AG09319 (cell line): ENCODE measurements around the gene IRF1.

Experiments
- DNase-seq: peaks from one replicate; pipeline ENCODE4 v3.0.0-alpha.2; 2010; ENCODE audit warnings: low read depth; ENCODE audit errors: extremely low read depth
- CTCF ChIP-seq: IDR thresholded peaks from 2 replicates; pipeline ENCODE4 v1.5.1; 2011; ENCODE audit warnings: low read depth, mild to moderate bottlenecking, inconsistent platforms, low read length, moderate library complexity

The IRF1 gene

GRCh38 chr5:132447196-132447595 is 43.4 kb downstream of the IRF1 start:
- no peak for TF ChIP-seq CTCF
- DNase-seq, result no peak

GRCh38 chr5:132446621-132447020 is 44.0 kb downstream of the IRF1 start:
- no peak for TF ChIP-seq CTCF

GRCh38 chr5:132445930-132446329 is 44.6 kb downstream of the IRF1 start:
- TF ChIP-seq CTCF, result no peak
- DNase-seq, result no peak

More at GRCh38 chr5:132446621-132447020, 44.0 kb downstream of the IRF1 start:
- peak; percentile 76 for DNase-seq

- TF ChIP-seq CTCF, result no peak
- DNase-seq, result no peak
These were observed 45.0 kb downstream of the IRF1 start for GRCh38 chr5:132445640-132445923.

GRCh38 chr5:132444841-132445639 is 45.5 kb downstream of the IRF1 start:
- DNase-seq, result no peak
- no peak for TF ChIP-seq CTCF

- no peak for DNase-seq
- TF ChIP-seq CTCF, result no peak
These were observed 46.5 kb downstream of the IRF1 start for GRCh38 chr5:132444061-132444460.

GRCh38 chr5:132439521-132440089 is 51.0 kb downstream of the IRF1 start:
- TF ChIP-seq CTCF, result no peak
- DNase-seq, result peak; percentile 85
